Kidney epithelial cell (primary cell): ENCODE results near the gene KRTAP5-7. TPM values are rescaled to one million over a fixed set of nuclear protein-coding genes. Genes with fewer than 3 reads are reported as not detected.
"Not testable (repeated sequence)": the region's sequence is repeated elsewhere in the genome, so short reads cannot be mapped to it uniquely, and the experiment has no call there.

Experiments
- DNase-seq: peaks from one replicate; pipeline ENCODE4 v3.0.0-alpha.2; 2010; ENCODE audit warnings: low read depth
- H3K27me3 ChIP-seq: 2 replicates; pipeline ENCODE4 v1.6.0; 2011; ENCODE audit warnings: low read length; ENCODE audit not compliant: control insufficient read depth, insufficient read depth
- H3K36me3 ChIP-seq: 2 replicates; pipeline ENCODE4 v1.5.1; 2011; ENCODE audit warnings: low read length; ENCODE audit not compliant: control insufficient read depth, insufficient read depth
- H3K4me3 ChIP-seq: 2 replicates; pipeline ENCODE4 v1.5.1; 2011; ENCODE audit warnings: low read depth, mild to moderate bottlenecking, control low read depth, low read length
- total RNA-seq: library from RNA; depleted of rRNA; stranded (reverse); fragments of >200 nt; gene quantifications from 2 replicates; pipeline ENCODE4 v1.2.3, GENCODE V29; 2015
- TF ChIP-seq, protein P1 (sequence below): IDR thresholded peaks from 2 replicates; pipeline ENCODE4 v1.5.1; 2011; ENCODE audit warnings: mild to moderate bottlenecking, moderate library complexity, low read length, control low read depth, inconsistent platforms; ENCODE audit not compliant: insufficient read depth, poor library complexity, severe bottlenecking

Gene KRTAP5-7
- total RNA-seq, 1 donor from 2014 or later: not detected

GRCh38 chr11:71568704-71569349, 41.8 kb downstream of the KRTAP5-7 start:
- TF ChIP-seq, protein P1, sequence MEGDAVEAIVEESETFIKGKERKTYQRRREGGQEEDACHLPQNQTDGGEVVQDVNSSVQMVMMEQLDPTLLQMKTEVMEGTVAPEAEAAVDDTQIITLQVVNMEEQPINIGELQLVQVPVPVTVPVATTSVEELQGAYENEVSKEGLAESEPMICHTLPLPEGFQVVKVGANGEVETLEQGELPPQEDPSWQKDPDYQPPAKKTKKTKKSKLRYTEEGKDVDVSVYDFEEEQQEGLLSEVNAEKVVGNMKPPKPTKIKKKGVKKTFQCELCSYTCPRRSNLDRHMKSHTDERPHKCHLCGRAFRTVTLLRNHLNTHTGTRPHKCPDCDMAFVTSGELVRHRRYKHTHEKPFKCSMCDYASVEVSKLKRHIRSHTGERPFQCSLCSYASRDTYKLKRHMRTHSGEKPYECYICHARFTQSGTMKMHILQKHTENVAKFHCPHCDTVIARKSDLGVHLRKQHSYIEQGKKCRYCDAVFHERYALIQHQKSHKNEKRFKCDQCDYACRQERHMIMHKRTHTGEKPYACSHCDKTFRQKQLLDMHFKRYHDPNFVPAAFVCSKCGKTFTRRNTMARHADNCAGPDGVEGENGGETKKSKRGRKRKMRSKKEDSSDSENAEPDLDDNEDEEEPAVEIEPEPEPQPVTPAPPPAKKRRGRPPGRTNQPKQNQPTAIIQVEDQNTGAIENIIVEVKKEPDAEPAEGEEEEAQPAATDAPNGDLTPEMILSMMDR: no peak
- DNase-seq: no peak
- Histone ChIP-seq H3K36me3 (no peaks in the 10 kb centered on the region), H3K27me3 (peaks cover 8% of the 10 kb centered on the region), H3K4me3 (no peak overlapping the region)

DNA sequence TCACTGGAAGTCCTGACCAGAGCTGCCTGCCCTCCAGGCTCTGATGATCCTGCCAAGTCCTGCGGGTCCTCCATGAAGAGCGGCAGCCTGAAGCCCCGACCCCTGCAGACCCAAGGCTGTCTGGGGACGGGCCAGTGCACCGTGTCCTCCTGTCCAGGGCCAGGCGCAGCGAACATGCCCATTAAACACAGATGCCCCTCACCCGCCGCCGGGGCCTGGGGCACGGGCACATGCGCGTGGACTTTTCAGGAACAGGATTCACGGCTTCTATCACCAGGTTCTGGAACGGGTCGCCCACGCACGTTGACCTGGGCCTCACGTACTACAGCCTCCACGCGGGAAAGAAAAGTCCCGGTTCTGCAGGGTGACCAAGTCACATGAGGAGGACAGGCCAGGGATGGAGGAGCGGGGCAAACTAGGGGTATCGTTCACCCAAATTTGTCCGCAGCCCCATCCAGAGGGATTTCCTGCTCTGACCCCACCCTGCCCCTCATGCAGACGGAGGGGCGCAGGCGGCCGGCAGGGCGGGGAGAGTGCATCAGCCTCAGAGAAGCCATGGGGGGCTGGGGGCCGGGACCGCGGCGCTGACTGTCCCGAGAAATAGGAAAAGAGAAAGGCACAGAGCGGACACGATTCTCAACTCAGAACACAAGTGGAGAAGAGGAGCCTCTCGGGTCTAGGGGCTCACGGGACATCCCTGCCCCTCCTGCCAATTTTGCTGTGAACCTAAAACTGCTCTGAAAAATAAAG, 44.2 kb downstream of the KRTAP5-7 start:
- not testable (repeated sequence) for H3K36me3 ChIP-seq, H3K27me3 ChIP-seq, DNase-seq, H3K4me3 ChIP-seq

- TF ChIP-seq, protein P1: no peak
- DNase-seq: no peak
- no peaks in the 10 kb centered on the region for H3K36me3 ChIP-seq
- H3K4me3 ChIP-seq: no peak overlapping the region
- H3K27me3 ChIP-seq: peaks cover 7% of the 10 kb centered on the region
Measured at GRCh38 chr11:71572811-71573210, 45.7 kb downstream of the KRTAP5-7 start.

DNA sequence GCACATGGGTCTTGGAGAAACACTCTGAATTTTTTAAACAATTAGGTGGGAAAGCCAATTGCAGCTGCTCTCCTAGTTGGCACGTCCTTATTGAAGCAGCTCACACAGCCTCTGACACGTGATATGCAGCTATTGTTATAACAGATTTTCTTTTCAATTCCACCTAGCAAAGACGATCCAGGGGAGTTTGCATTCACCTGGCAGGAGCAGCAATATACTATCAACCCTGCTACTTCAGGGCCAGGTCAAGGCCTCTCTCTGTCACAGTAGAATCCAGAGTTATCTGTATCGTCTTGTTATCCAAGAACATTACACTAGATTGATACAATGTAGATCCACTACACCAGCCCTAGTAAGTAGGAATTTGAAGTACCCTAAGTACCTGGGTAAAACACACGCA, 47.4 kb downstream of the KRTAP5-7 start:
- no peak for DNase-seq
- Histone ChIP-seq H3K4me3 (no peak overlapping the region), H3K36me3 (no peaks in the 10 kb centered on the region), H3K27me3 (peaks cover 4% of the 10 kb centered on the region)
- TF ChIP-seq, protein P1: no peak

DNA sequence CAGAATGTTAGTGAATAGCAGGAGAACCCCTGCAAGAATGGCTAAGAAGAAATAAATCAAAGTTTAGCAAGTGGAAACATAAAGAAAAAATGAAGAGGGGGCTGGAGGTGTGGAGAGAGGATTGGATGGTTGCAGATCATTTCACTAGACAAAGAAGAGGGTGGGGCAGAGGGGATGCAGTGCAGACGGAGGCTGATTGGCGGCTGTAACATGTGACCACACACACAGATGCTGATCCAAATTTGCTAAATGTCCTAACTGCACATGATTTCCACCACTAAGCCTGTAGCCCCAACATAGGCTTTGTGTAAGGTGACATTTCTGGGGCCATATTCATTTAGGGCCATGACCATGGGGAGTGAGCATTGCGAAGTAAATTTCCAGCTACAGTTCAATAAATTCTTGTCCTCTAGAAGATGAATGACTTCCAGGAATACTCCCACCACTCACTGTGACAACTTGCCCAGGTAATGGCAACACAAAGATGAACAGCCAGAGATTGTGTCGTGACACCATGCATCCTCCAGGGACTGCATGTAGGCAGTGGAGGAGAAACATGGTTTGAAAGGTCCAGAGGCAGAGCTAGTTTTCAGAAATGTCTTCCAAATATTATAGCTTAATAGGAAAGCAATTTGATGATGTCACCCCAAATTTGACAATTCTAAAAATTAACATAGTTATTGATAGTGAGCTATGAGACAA, 48.8 kb downstream of the KRTAP5-7 start:
- Histone ChIP-seq H3K36me3 (no peaks in the 10 kb centered on the region), H3K4me3 (no peak overlapping the region), H3K27me3 (peaks cover 4% of the 10 kb centered on the region)
- TF ChIP-seq, protein P1: no peak
- DNase-seq: no peak

- not testable (repeated sequence) for H3K4me3 ChIP-seq, H3K36me3 ChIP-seq, DNase-seq, H3K27me3 ChIP-seq
Measured at GRCh38 chr11:71576688-71577465, 49.8 kb downstream of the KRTAP5-7 start.
